LoVo (cell line): ENCODE measurements around the gene TEPSIN.
"Not testable (repeated sequence)": the region's sequence is repeated elsewhere in the genome, so short reads cannot be mapped to it uniquely, and the experiment has no call there.

Experiments used
- DNase-seq: peaks from one replicate; pipeline ENCODE4 v3.0.0-alpha.2; 2016; ENCODE audit warnings: low spot score

TEPSIN gene

GRCh38 chr17:81236784-81237183 is 2.1 kb downstream of the TEPSIN start:
- DNase-seq = no peak

GRCh38 chr17:81235822-81236740 is 2.8 kb downstream of the TEPSIN start:
- DNase-seq = no peak

GRCh38 chr17:81234940-81235821 is 3.7 kb downstream of the TEPSIN start:
- no peak for DNase-seq

GRCh38 chr17:81234506-81234855 is 4.4 kb downstream of the TEPSIN start:
- no peak for DNase-seq

GRCh38 chr17:81233811-81234505 is 4.9 kb downstream of the TEPSIN start:
- no peak for DNase-seq

- no peak for DNase-seq
These were observed 5.5 kb downstream of the TEPSIN start for GRCh38 chr17:81233316-81233715.

GRCh38 chr17:81232616-81233241 is 6.1 kb downstream of the TEPSIN start:
- no peak for DNase-seq

GRCh38 chr17:81231766-81232581 is 6.9 kb downstream of the TEPSIN start:
- no peak for DNase-seq

GRCh38 chr17:81231121-81231645 is 7.7 kb downstream of the TEPSIN start:
- no peak for DNase-seq

- no peak for DNase-seq
These were observed 8.6 kb downstream of the TEPSIN start for GRCh38 chr17:81230043-81230820.

GRCh38 chr17:81229666-81229920 is 9.3 kb downstream of the TEPSIN start:
- no peak for DNase-seq

GRCh38 chr17:81228834-81229665 is 9.8 kb downstream of the TEPSIN start:
- no peak for DNase-seq

- no peak for DNase-seq
These were observed 10.4 kb downstream of the TEPSIN start for GRCh38 chr17:81228420-81228819.

- DNase-seq = not testable (repeated sequence)
These were observed 11.2 kb downstream of the TEPSIN start for GRCh38 chr17:81227630-81228029.

GRCh38 chr17:81223762-81224130 is 15.1 kb downstream of the TEPSIN start:
- no peak for DNase-seq

- DNase-seq = peak; percentile 99
These were observed 15.7 kb downstream of the TEPSIN start, which contains the start of gene CEP131 for GRCh38 chr17:81222906-81223761. TSS of gene CEP131 (minus strand) at chr17:81222965. CDS start at chr17:81220056, 2,909 bp downstream.

- no peak for DNase-seq
These were observed 16.3 kb downstream of the TEPSIN start for GRCh38 chr17:81222620-81222905.

- no peak for DNase-seq
These were observed 16.8 kb downstream of the TEPSIN start for GRCh38 chr17:81221842-81222619.
